ENCODE results near the gene ERAP2. TPM values are rescaled to one million over a fixed set of nuclear protein-coding genes. Genes with fewer than 3 reads are reported as not detected.
"Not testable (repeated sequence)": the region's sequence is repeated elsewhere in the genome, so short reads cannot be mapped to it uniquely, and the experiment has no call there.

The ERAP2 gene
- polyA plus RNA-seq, 1 experiment, result 2.5 TPM

DNA sequence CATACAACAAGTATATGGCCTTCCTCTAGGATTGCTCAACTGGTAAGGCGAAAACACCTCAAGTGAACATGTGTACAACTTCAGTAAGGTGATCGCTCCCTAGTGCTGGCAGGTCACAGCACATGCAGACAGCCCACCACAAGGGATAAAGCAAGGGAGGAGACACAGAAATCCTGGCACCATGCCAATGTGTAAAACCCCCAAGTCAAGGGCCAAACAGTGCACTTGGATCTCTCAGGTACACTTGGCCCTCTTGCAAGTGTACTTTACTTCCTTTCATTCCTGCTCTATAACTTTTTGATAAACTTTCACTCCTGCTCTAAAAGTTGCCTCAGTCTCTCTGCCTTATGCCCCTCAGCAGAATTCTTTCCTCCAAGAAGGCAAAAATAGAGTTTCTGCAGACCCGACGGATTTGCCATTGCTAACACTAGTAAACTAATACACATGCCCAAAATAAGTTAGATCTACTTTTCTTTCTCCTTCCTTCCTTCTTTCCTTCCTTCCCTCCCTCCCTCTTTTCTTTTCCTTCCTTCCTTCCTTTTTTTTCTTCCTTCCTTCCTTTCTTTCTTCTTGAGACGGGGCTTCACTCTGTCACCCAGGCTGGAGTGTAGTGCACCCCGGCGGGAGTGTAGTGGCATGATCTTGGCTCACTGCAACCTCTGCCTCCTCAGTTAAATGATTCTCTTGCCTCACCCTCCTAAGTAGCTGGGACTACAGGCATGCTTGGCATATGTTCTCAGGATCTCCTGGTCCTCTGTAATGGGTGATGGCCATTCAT, 52.8 kb downstream of the ERAP2 start:
- Histone ChIP-seq H3K9me3 (ENCODE audit: control insufficient read depth, insufficient read depth, low read length) (no peaks in the 10 kb centered on the region; the same call in 1 of the 2 replicates), H3K27me3 (ENCODE audit: control insufficient read depth, insufficient read depth, low read length) (no peaks in the 10 kb centered on the region), H3K27ac (ENCODE audit: low read depth, low read length) (no peak overlapping the region), H3K4me3 (ENCODE audit: low read depth, low read length) (no peak overlapping the region)
- no peak for DNase-seq (ENCODE audit: low read depth, low spot score)
- TF ChIP-seq, protein P1, sequence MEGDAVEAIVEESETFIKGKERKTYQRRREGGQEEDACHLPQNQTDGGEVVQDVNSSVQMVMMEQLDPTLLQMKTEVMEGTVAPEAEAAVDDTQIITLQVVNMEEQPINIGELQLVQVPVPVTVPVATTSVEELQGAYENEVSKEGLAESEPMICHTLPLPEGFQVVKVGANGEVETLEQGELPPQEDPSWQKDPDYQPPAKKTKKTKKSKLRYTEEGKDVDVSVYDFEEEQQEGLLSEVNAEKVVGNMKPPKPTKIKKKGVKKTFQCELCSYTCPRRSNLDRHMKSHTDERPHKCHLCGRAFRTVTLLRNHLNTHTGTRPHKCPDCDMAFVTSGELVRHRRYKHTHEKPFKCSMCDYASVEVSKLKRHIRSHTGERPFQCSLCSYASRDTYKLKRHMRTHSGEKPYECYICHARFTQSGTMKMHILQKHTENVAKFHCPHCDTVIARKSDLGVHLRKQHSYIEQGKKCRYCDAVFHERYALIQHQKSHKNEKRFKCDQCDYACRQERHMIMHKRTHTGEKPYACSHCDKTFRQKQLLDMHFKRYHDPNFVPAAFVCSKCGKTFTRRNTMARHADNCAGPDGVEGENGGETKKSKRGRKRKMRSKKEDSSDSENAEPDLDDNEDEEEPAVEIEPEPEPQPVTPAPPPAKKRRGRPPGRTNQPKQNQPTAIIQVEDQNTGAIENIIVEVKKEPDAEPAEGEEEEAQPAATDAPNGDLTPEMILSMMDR (IDR thresholded peaks at IDR 0.05; ENCODE audit: low read depth, low read length), result no peak
- ChIA-PET CTCF (no interaction called here), POLR2A (no interaction called here)

DNA sequence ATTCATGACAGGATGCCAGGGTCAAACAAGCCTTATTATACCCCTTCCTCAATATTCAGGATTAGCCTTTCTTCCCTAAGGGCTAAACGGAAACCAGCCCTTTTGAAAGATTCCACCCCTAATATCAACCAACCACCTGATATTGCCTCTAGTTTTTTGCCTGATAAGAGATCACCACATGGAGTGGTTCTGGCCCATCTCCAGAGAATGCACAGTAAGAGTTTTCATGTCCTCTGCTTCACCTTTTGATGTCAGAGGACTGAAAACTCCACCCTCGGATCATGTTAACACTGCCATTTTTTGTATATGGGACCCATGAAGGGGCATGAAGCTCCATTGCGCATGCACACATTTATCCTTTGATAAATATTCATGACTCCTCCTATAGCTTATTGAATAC, 53.8 kb downstream of the ERAP2 start:
- ChIA-PET POLR2A (no interaction called here), CTCF (no interaction called here)
- DNase-seq (ENCODE audit: low read depth, low spot score), result no peak
- Histone ChIP-seq H3K27me3 (ENCODE audit: control insufficient read depth, insufficient read depth, low read length) (no peaks in the 10 kb centered on the region), H3K9me3 (ENCODE audit: control insufficient read depth, insufficient read depth, low read length) (no peaks in the 10 kb centered on the region; the same call in 1 of the 2 replicates), H3K4me3 (ENCODE audit: low read depth, low read length) (no peak overlapping the region), H3K27ac (ENCODE audit: low read depth, low read length) (no peak overlapping the region)
- TF ChIP-seq, protein P1 (IDR thresholded peaks at IDR 0.05; ENCODE audit: low read depth, low read length), result no peak

DNA sequence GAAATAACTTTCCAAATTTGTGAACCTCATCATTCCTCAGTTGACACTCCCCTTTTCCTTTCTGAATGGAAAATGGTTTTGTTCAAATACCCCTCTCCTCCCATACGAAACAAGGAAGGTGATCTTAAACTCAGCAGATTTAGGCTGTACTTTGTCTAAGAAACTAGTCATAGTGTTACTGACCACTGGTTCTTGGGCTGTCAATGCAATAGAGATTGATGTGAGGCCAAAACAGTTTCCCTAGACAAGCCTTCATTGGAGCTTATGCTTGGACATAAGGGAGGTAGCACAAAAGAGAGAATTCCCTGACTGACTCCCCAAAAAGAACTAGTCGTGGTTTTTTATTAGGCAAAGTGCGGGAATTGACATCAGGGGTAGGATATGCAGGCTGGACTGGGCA, 54.3 kb downstream of the ERAP2 start:
- Histone ChIP-seq H3K9me3 (ENCODE audit: control insufficient read depth, insufficient read depth, low read length) (no peaks in the 10 kb centered on the region; the same call in 1 of the 2 replicates), H3K27me3 (ENCODE audit: control insufficient read depth, insufficient read depth, low read length) (no peaks in the 10 kb centered on the region), H3K27ac (ENCODE audit: low read depth, low read length) (no peak overlapping the region), H3K4me3 (ENCODE audit: low read depth, low read length) (no peak overlapping the region)
- no peak for DNase-seq (ENCODE audit: low read depth, low spot score)
- ChIA-PET CTCF (no interaction called here), POLR2A (no interaction called here)
- TF ChIP-seq, protein P1 (IDR thresholded peaks at IDR 0.05; ENCODE audit: low read depth, low read length), result no peak

DNA sequence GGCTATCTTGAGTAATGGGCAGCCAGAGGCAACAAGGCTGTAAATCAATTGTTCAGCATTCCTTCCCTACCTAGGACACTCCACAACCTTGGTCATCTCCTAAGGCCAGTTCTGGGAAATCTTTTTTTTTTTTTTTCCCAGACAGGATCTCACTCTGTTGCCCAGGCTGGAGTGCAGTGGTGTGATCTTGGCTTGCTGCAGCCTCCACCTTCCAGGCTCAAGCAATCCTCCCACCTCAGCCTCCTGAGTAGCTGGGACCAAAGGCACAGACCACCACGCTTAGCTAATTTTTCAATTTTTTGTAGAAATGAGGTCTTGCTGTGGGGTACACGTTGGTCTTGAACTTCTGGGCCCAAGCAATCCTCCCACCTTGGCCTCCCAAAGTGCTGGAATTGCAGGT, 54.7 kb downstream of the ERAP2 start:
- H3K4me3 ChIP-seq (ENCODE audit: low read depth, low read length); H3K9me3 ChIP-seq (ENCODE audit: control insufficient read depth, insufficient read depth, low read length); DNase-seq (ENCODE audit: low read depth, low spot score); CTCF ChIA-PET; H3K27me3 ChIP-seq (ENCODE audit: control insufficient read depth, insufficient read depth, low read length); POLR2A ChIA-PET; H3K27ac ChIP-seq (ENCODE audit: low read depth, low read length): not testable (repeated sequence)

DNA sequence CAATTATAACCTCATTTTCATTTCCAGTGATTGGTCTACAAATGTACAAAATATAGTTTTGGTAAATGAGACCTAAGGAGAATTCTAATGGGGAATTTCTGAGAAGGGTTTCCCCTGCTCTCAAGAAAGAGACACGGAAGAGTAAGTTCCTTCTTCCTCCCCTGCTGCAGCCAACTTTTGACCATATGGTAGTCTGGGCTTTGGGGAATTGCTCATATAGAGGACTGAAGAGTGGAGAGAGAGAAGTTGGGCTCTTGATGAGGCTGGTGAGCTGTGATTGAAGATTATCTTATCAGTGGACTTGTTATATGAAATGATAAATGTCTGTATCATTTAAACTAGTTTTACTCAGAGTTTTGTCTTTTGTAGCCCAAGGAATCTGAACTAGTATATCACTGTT, 55.3 kb downstream of the ERAP2 start:
- H3K4me3 ChIP-seq (ENCODE audit: low read depth, low read length), result no peak overlapping the region
- no peak overlapping the region for H3K27ac ChIP-seq (ENCODE audit: low read depth, low read length)
- TF ChIP-seq, protein P1 (IDR thresholded peaks at IDR 0.05; ENCODE audit: low read depth, low read length), result no peak
- POLR2A ChIA-PET, result no interaction called here
- no peak for DNase-seq (ENCODE audit: low read depth, low spot score)
- no peaks in the 10 kb centered on the region for H3K27me3 ChIP-seq (ENCODE audit: control insufficient read depth, insufficient read depth, low read length)
- H3K9me3 ChIP-seq (ENCODE audit: control insufficient read depth, insufficient read depth, low read length), result no peaks in the 10 kb centered on the region; the same call in 1 of the 2 replicates
- CTCF ChIA-PET, result interaction anchor here (1.2 kb wide), 1 partner anchor 63 kb away, joined by 4 read pairs; no protein-coding TSS in a partner anchor

Measured in AG04450 (cell line).